ENCODE results near the gene PPP6R3. TPM values are rescaled to one million over a fixed set of nuclear protein-coding genes. Genes with fewer than 3 reads are reported as not detected.

The PPP6R3 gene
- total and polyA plus RNA-seq, 2 of the 13 experiments (the other 11 are each of a cell fraction or from before 2014, with no cell fraction given): 41.2 to 83.4 TPM

GRCh38 chr11:68523033-68523432 is 62.5 kb downstream of the PPP6R3 start:
- FAIRE-seq: no peak
- intact Hi-C loops (cut with micrococcal nuclease; ENCODE audit: unreplicated experiment): no loop called here
- H3K79me2 ChIP-seq (ENCODE audit: insufficient read depth, low read length): peaks cover 41% of the 10 kb centered on the region
- H3K9ac ChIP-seq (ENCODE audit: insufficient read depth, low read depth, low read length): no peak overlapping the region
- H3K4me2 ChIP-seq (ENCODE audit: low read depth, low read length): no peak overlapping the region
- H2AFZ ChIP-seq (ENCODE audit: low read length): no peak overlapping the region
- ChIA-PET CTCF (ENCODE audit: low intra/inter-chr PET ratio, low total read pairs) (no interaction called here), POLR2A (no interaction called here)
- 98% methylated on average over 4 of the region's 4 CpGs for WGBS (ENCODE audit: low lambda C conversion rate)
- H3K9me3 ChIP-seq (ENCODE audit: low read length): no peaks in the 10 kb centered on the region
- TF ChIP-seq PAF1 (CRISPR knock-in tag; IDR thresholded peaks at IDR 0.05): no peak
- TF ChIP-seq DRAP1 (CRISPR knock-in tag; IDR thresholded peaks at IDR 0.05): no peak
- no peak for TF ChIP-seq ZBTB49 (CRISPR knock-in tag; IDR thresholded peaks at IDR 0.05; ENCODE audit: borderline replicate concordance)
- TF ChIP-seq SMAD1 (CRISPR knock-in tag; IDR thresholded peaks at IDR 0.05; ENCODE audit: borderline replicate concordance, low read depth): no peak
- no peak for TF ChIP-seq PITX1 (CRISPR knock-in tag; IDR thresholded peaks at IDR 0.05)
- TF ChIP-seq MLXIP (CRISPR knock-in tag; IDR thresholded peaks at IDR 0.05; ENCODE audit: borderline replicate concordance): no peak
- TF ChIP-seq ZNF597 (CRISPR knock-in tag; IDR thresholded peaks at IDR 0.05): no peak
- no peak for TF ChIP-seq ZSCAN29 (CRISPR knock-in tag; conservative IDR thresholded peaks at IDR 0.05)
- TF ChIP-seq ZNF121 (CRISPR knock-in tag; IDR thresholded peaks at IDR 0.05): no peak
- TF ChIP-seq SMAD9 (CRISPR knock-in tag; IDR thresholded peaks at IDR 0.05): no peak
- TF ChIP-seq ATF1 (CRISPR knock-in tag; IDR thresholded peaks at IDR 0.05): no peak
- TF ChIP-seq ATM (IDR thresholded peaks at IDR 0.05; ENCODE audit: borderline replicate concordance): no peak
- TF ChIP-seq ONECUT2 (CRISPR knock-in tag; IDR thresholded peaks at IDR 0.05): no peak
- no peak for TF ChIP-seq ZNF280D (CRISPR knock-in tag; IDR thresholded peaks at IDR 0.05)
- no peak for TF ChIP-seq HOXA9 (CRISPR knock-in tag; IDR thresholded peaks at IDR 0.05; ENCODE audit: borderline replicate concordance)
- TF ChIP-seq DNMT3B (CRISPR knock-in tag; conservative IDR thresholded peaks at IDR 0.05): no peak
- DNase-seq (ENCODE audit: low spot score): no peak
- no peak overlapping the region for H3K4me3 ChIP-seq (replicated peaks in 1 of 3; ENCODE audit: insufficient read depth in 1 of 3, low read depth in 2 of 3, low read length in 3 of 3)
- peaks cover 23 to 87% of the 10 kb centered on the region in 2 experiments for H3K36me3 ChIP-seq (replicated peaks in 1 of 2; ENCODE audit: control insufficient read depth in 1 of 2, insufficient read depth in 2 of 2, low read length in 2 of 2)
- ATAC-seq: no peak
- no peak overlapping the region for H3K27ac ChIP-seq (ENCODE audit: extremely low read length, insufficient read depth, low read length)
- H3K27me3 ChIP-seq (ENCODE audit: control insufficient read depth in 1 of 2, insufficient read depth in 2 of 2, low read length in 2 of 2): no peaks in the 10 kb centered on the region
- BruUV-seq (replicated peaks): no TSS peak
- in situ Hi-C loops (cut with HindIII; ENCODE audit: extremely low pct_ligation_motif_present, low pct_unique_long_range_greater_than_20kb): no loop called here
- no peaks in the 10 kb centered on the region for H3K4me1 ChIP-seq (ENCODE audit: insufficient read depth, low read length)
- H4K20me1 ChIP-seq (ENCODE audit: insufficient read depth, low read length): peaks cover 19% of the 10 kb centered on the region; the same call in 1 of the 2 replicates
